Fibroblast of skin of abdomen (primary cell): Measurements from ENCODE around the gene INSYN2A. TPM values are rescaled to one million over a fixed set of nuclear protein-coding genes. Genes with fewer than 3 reads are reported as not detected.

Experiments
- DNase-seq: peaks from one replicate; pipeline ENCODE4 v3.0.0-alpha.2; 2013
- polyA plus RNA-seq, 2 experiments: library from polyadenylated mRNA; unstranded; fragments of 120-200 nt; gene quantifications; one replicate each; pipeline ENCODE4 v1.2.1, GENCODE V29; 2013; ENCODE audit not compliant: insufficient read length in 2 of 2

The INSYN2A gene
- polyA plus RNA-seq (2013, experiment 1 of 2; ENCODE audit: insufficient read length) = 0.72 TPM
- polyA plus RNA-seq (2013, experiment 2 of 2; ENCODE audit: insufficient read length) = 0.82 TPM

- peak; percentile 60 for DNase-seq
Observed at GRCh38 chr10:127196282-127197153, at the start of gene INSYN2A. Gene INSYN2A, minus strand, starts transcription at chr10:127196591. Its CDS starts 20,196 bp downstream, at chr10:127176395.

- no peak for DNase-seq
Observed at GRCh38 chr10:127245456-127245855, 49.1 kb upstream of the INSYN2A start.

- DNase-seq = peak; percentile 30
Observed at GRCh38 chr10:127243490-127244272, 47.3 kb upstream of the INSYN2A start.

- DNase-seq = no peak
Observed at GRCh38 chr10:127242914-127243313, 46.5 kb upstream of the INSYN2A start.

GRCh38 chr10:127236266-127236665 is 39.9 kb upstream of the INSYN2A start:
- no peak for DNase-seq

- peak; percentile 6 for DNase-seq
Observed at GRCh38 chr10:127234306-127234800, 38.0 kb upstream of the INSYN2A start.

- peak; percentile 4 for DNase-seq
Observed at GRCh38 chr10:127228195-127228787, 31.9 kb upstream of the INSYN2A start.

GRCh38 chr10:127227663-127228062 is 31.3 kb upstream of the INSYN2A start:
- no peak for DNase-seq

- DNase-seq = no peak
Observed at GRCh38 chr10:127227027-127227426, 30.6 kb upstream of the INSYN2A start.

GRCh38 chr10:127221281-127221680 is 24.9 kb upstream of the INSYN2A start:
- DNase-seq = no peak

GRCh38 chr10:127218658-127219057 is 22.3 kb upstream of the INSYN2A start:
- DNase-seq = no peak

- DNase-seq = no peak
Observed at GRCh38 chr10:127216786-127217185, 20.4 kb upstream of the INSYN2A start.

- DNase-seq = no peak
Observed at GRCh38 chr10:127216274-127216673, 19.9 kb upstream of the INSYN2A start.

- DNase-seq = no peak
Observed at GRCh38 chr10:127215866-127216265, 19.5 kb upstream of the INSYN2A start.

- DNase-seq = no peak
Observed at GRCh38 chr10:127210936-127211466, 14.6 kb upstream of the INSYN2A start.

- DNase-seq = no peak
Observed at GRCh38 chr10:127207081-127207480, 10.7 kb upstream of the INSYN2A start.

GRCh38 chr10:127203067-127203466 is 6.7 kb upstream of the INSYN2A start:
- no peak for DNase-seq

GRCh38 chr10:127200646-127201045 is 4.3 kb upstream of the INSYN2A start:
- DNase-seq = no peak

GRCh38 chr10:127198721-127199120 is 2.3 kb upstream of the INSYN2A start:
- DNase-seq = no peak

- no peak for DNase-seq
Observed at GRCh38 chr10:127198307-127198706, 1.9 kb upstream of the INSYN2A start.

GRCh38 chr10:127197154-127197432 is 702 bp upstream of the INSYN2A start:
- DNase-seq = no peak

GRCh38 chr10:127195571-127196281 is 665 bp downstream of the INSYN2A start:
- DNase-seq = no peak
